COLO668 (cell line): ENCODE data around the gene SORBS1.
A peak's percentile ranks its signal among the peaks of the same experiment; 100 is the strongest.

Experiments
- DNase-seq: peaks from one replicate; lab custom pipeline; 2025; ENCODE audit not compliant: unreplicated experiment; lab: John Stamatoyannopoulos, UW

SORBS1 gene

GRCh38 chr10:95394161-95394880, 166.8 kb downstream of the SORBS1 start:
- DNase-seq: no peak

- DNase-seq: no peak
Observed at GRCh38 chr10:95392681-95393164, 168.4 kb downstream of the SORBS1 start.

- DNase-seq: no peak
Observed at GRCh38 chr10:95392217-95392584, 169.0 kb downstream of the SORBS1 start.

- DNase-seq: no peak
Observed at GRCh38 chr10:95391581-95392216, 169.5 kb downstream of the SORBS1 start.

GRCh38 chr10:95391164-95391563, 170.0 kb downstream of the SORBS1 start:
- no peak for DNase-seq

GRCh38 chr10:95389982-95390381, 171.2 kb downstream of the SORBS1 start:
- DNase-seq: no peak

GRCh38 chr10:95389176-95389575, 172.0 kb downstream of the SORBS1 start:
- no peak for DNase-seq

GRCh38 chr10:95388539-95388938, 172.6 kb downstream of the SORBS1 start:
- no peak for DNase-seq

- DNase-seq: no peak
Observed at GRCh38 chr10:95388109-95388471, 173.1 kb downstream of the SORBS1 start.

- DNase-seq: no peak
Observed at GRCh38 chr10:95384011-95384704, 177.0 kb downstream of the SORBS1 start.

- no peak for DNase-seq
Observed at GRCh38 chr10:95382596-95382995, 178.6 kb downstream of the SORBS1 start.

- DNase-seq: no peak
Observed at GRCh38 chr10:95382174-95382573, 179.0 kb downstream of the SORBS1 start.

GRCh38 chr10:95377950-95378349, 183.2 kb downstream of the SORBS1 start:
- DNase-seq: no peak

GRCh38 chr10:95375418-95375817, 185.8 kb downstream of the SORBS1 start:
- DNase-seq: no peak

GRCh38 chr10:95374597-95375209, 186.5 kb downstream of the SORBS1 start:
- peak; percentile 64 for DNase-seq

- DNase-seq: no peak
Observed at GRCh38 chr10:95373660-95374059, 187.5 kb downstream of the SORBS1 start.

- DNase-seq: no peak
Observed at GRCh38 chr10:95364342-95364741, 196.8 kb downstream of the SORBS1 start.

GRCh38 chr10:95363303-95363912, 197.8 kb downstream of the SORBS1 start:
- DNase-seq: peak; percentile 40

- no peak for DNase-seq
Observed at GRCh38 chr10:95360122-95360714, 201.0 kb downstream of the SORBS1 start.

- DNase-seq: no peak
Observed at GRCh38 chr10:95359466-95359865, 201.7 kb downstream of the SORBS1 start.
